HG03045 (cell line): ENCODE data around the gene TRPM6.

Source experiments
- ATAC-seq: cut with Tn5 transposase; IDR thresholded peaks from one replicate; pipeline ENCODE4 v1.9.1; 2021; ENCODE audit warnings: mild to moderate bottlenecking, moderate library complexity; ENCODE audit not compliant: unreplicated experiment

Gene TRPM6

GRCh38 chr9:74726581-74726980 is 161.1 kb downstream of the TRPM6 start:
- no peak for ATAC-seq

- no peak for ATAC-seq
Observed at GRCh38 chr9:74724317-74724716, 163.4 kb downstream of the TRPM6 start.

GRCh38 chr9:74721696-74722660 is 165.7 kb downstream of the TRPM6 start:
- no peak for ATAC-seq

GRCh38 chr9:74719306-74719705 is 168.4 kb downstream of the TRPM6 start:
- no peak for ATAC-seq

GRCh38 chr9:74718709-74719108 is 169.0 kb downstream of the TRPM6 start:
- no peak for ATAC-seq

GRCh38 chr9:74711341-74711740 is 176.4 kb downstream of the TRPM6 start:
- no peak for ATAC-seq

- no peak for ATAC-seq
Observed at GRCh38 chr9:74697535-74697934, 190.2 kb downstream of the TRPM6 start.

- ATAC-seq: no peak
Observed at GRCh38 chr9:74696520-74696919, 191.2 kb downstream of the TRPM6 start.

GRCh38 chr9:74691058-74691457 is 196.7 kb downstream of the TRPM6 start:
- no peak for ATAC-seq

- no peak for ATAC-seq
Observed at GRCh38 chr9:74683322-74683721, 204.4 kb downstream of the TRPM6 start.

GRCh38 chr9:74681906-74682305 is 205.8 kb downstream of the TRPM6 start:
- ATAC-seq: no peak

- ATAC-seq: no peak
Observed at GRCh38 chr9:74674077-74674476, 213.6 kb downstream of the TRPM6 start.
